Hippocampal formation (tissue), 2 donors: ENCODE measurements around the gene ASTN2.
"Not testable (repeated sequence)": the region's sequence is repeated elsewhere in the genome, so short reads cannot be mapped to it uniquely, and the experiment has no call there.

Experiments used
- DNase-seq, 2 donors: peaks; one replicate each; lab custom pipeline; 2025; lab: John Stamatoyannopoulos, UW

The ASTN2 gene

GRCh38 chr9:116700882-116701865 lies 713.7 kb downstream of the ASTN2 start:
- DNase-seq, result no peak

GRCh38 chr9:116700279-116700678 lies 714.6 kb downstream of the ASTN2 start:
- no peak for DNase-seq

DNA sequence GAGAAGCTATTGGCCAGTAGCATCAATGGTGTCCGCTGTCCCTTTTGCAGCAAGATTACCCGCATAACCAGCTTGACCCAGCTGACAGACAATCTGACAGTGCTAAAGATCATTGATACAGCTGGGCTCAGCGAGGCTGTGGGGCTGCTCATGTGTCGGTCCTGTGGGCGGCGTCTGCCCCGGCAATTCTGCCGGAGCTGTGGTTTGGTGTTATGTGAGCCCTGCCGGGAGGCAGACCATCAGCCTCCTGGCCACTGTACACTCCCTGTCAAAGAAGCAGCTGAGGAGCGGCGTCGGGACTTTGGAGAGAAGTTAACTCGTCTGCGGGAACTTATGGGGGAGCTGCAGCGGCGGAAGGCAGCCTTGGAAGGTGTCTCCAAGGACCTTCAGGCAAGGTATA lies 717.0 kb downstream of the ASTN2 start:
- DNase-seq, result no peak

GRCh38 chr9:116697362-116697761 lies 717.5 kb downstream of the ASTN2 start:
- DNase-seq, result no peak

DNA sequence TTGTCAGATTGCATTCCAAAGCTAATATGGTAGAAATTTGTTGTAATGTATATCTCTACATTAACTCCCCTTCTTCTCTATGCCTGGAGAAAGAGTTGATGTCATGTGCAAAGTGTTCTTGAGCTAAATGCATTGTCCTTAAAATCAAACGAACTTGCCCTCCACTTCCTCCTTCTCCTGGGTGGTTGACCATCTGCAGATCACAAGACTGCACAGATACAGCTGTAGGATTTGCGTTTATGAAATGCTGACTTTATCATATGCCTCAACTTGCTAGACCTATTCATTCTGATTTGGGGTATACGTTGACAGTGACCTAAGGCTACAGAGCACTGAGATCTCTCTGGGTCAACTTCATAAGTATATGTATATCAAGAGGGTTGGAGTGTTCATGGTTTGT lies 719.4 kb downstream of the ASTN2 start:
- DNase-seq, result no peak

DNA sequence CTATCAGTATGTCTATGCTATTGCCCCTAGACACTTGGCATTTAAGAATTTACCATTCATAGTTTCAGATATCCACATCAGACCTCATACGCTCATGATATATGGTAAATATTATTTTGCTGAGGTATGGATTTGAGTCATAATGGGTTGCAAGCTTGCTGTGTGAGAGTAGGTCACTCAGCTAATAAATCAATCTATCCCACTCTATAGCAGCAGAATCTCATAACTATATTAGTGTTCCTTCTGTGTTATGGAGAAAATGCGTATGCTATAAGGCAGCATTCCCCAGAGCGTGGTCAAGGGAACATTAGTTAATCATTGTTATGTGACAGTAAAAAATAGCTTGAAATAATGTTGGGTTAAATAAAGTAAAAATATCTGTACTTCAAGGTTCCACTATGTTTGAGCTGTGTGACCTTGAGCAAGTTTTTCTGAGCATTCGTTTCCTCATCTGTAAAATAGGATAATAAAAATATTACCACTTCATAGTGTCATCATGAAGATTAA lies 720.0 kb downstream of the ASTN2 start:
- DNase-seq, result no peak

GRCh38 chr9:116693233-116693731 lies 721.6 kb downstream of the ASTN2 start:
- no peak for DNase-seq

GRCh38 chr9:116692616-116693015 lies 722.2 kb downstream of the ASTN2 start:
- no peak for DNase-seq

DNA sequence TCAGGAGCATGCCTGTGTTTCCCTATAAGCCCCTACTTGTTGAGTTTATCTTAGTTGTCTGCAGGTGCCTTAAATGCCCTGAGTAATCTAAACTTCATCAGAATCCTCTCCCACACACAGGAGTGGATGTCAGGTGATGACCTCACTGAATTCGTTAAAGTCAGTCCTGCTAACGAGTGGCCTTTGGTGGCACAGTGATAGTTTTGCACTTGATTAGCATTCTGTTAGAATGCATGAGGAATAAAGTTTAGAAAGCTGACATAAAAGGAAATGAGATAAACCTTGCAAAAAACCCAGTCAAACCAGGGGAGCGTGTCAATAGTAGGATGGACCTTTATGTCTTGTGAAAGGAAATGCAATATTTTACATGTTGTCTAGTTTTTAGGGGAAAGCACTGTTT lies 723.2 kb downstream of the ASTN2 start:
- no peak for DNase-seq

DNA sequence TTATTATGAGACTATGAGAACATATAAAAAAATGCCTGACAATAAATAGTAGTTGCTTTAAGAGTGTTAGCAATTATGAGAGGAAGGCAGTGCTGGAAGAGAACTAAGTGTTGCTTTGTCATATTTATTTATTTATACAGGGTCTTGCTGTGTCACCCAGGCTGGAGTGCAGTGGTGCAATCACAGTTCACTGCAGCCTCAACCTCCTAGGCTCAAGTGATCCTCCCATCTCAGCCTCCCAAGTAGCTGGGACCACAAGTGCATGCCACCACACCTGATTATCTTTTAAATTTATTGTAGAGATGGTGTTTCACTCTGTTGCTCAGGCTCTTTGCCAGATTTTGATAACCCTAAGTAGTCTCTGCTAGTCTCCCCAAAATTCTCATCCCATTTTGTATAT lies 724.1 kb downstream of the ASTN2 start:
- DNase-seq, result not testable (repeated sequence)

DNA sequence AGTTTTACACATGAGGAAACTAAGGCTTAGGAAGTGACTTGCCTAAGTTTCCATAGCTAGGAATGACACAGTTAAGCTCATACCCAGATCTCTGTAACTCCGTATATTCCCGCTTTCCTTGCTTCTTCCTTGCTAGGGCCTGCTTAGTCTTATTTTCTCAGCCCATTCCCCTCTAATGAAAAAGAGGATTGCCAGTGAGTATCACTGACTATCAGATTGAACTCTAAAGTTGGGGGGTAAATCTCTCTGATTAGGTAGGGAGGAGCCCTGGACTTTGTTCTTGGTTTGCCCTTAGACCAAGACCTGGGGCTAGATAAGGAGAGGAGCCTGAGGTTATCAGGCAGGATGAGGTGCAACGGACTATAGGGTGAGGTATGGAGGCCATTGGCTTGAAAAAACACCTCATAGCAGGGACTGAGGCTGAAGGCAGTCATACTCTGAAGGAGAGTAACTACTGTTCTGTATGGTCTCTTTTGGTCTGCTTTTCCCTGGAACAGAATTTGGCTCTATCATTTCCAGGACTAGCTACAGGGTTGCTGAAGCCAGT lies 725.3 kb downstream of the ASTN2 start:
- no peak for DNase-seq

- DNase-seq, result no peak
Measured at GRCh38 chr9:116688806-116689485, 725.9 kb downstream of the ASTN2 start.

GRCh38 chr9:116687754-116688135 lies 727.1 kb downstream of the ASTN2 start:
- DNase-seq, result no peak

DNA sequence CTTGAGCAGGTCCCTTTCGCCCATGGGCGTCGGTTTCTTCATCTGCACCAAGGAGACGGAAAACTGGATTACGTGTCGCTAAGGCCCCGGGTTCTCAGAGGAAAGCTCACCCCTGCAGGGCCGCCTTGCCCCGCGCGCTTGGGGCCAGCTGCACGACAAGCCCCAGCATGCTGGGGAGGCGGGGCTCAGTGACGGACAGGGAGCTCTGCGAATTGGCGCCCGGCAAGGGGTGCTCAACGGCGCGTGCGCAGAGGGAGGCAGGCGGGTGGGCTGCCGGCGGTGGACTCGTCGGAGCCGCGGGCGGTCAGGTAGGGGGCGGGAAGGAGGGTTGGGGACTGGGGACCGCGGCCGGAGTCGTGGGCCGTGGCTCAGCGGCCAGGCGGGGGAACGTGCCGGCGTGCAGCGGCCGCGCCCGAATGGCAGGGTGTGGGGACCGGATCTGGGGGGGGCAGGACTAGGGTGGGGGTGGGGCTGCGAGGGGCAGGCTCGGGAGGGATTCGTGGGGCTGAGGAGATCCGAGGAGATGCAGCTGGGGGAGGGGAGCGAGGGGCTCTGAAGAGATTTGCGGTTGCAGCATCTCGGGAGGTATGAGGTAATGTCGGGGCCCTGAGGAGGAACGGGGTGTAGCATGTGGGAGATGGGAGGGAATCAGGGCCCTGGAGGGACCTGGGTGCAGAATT lies 727.6 kb downstream of the ASTN2 start, which contains the start of gene TRIM32:
TSS of gene TRIM32 (plus strand) at position 232 of the 680 bp plus-strand sequence. CDS start 10,438 bp downstream, outside the sequence.
- DNase-seq, result peak; percentile 61 to 89

- peak in 1 of 2 donors; percentile 18 for DNase-seq
Measured at GRCh38 chr9:116686693-116687073, 728.2 kb downstream of the ASTN2 start.

DNA sequence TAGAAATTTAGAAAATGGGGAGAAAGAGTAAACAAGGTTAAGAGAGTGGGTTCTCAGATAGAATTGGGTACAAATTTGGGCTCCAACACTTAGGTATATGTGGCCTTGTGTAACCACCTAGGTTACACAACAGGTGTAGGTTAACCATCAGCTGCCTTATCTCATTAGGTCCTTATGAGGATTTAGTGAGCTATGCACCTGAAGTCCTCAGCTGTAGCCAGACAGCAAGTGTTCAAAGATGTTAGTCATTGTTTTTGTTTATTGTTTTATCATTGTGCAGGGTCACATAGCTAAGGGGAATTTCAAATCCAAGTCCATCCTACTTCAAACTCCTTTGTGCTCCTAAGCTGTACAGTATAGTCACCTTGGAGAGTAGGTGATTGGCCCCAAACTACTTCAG lies 728.7 kb downstream of the ASTN2 start:
- no peak for DNase-seq

GRCh38 chr9:116685166-116685565 lies 729.7 kb downstream of the ASTN2 start:
- DNase-seq, result no peak

- DNase-seq, result no peak
Measured at GRCh38 chr9:116683535-116683934, 731.3 kb downstream of the ASTN2 start.

DNA sequence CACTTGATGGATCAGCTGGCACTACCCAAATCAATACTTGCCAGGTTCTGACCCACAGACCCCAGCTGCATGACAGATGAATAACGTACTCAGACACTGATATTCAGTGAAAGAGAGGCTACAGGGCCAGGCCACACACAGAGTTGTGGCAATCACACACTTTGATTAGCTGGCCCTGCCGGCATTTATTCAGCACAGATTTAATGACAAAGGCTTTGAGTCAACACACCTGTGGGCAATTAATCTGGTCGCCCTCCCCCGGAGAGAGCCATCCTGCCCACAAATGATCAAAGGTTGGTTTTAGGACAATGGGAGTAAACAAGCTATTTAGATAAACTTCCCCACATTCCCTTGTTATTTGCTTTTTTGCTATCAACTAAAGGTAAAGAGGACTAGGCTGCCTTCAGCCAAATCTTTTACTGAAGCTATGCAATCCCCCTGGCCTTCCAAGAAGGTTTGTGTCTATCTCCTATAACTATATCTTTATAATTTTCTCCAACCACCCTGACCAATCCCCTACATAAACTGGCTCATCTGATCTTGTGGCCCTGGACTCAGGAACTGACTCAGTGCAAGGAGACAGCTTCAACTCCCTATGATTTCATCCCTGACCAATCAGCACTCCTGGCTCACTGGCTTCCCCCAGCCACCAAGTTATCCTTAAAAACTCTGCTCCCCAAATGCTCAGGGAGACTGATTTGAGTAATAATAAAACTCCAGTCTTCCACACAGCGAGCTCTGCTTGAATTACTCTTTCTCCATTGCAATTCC lies 740.5 kb downstream of the ASTN2 start:
- DNase-seq, result no peak

DNA sequence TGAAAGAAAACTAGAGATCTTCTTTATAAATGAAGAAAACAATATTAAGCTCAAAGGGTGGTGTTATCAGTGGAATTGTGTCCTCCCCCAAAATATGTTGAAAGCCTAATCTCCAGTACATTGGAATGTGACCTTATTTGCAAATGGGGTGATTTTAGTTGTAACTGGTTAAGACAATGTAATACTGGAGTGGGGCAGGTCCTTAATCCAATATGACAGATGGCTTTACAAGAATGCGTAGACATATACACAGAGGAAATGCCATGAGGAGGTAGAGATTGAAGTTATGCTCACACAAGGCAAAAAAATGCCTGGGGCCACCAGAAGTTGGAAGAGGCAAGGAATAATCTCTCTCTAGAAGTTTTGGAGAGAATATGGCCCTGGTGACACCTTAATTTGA lies 741.5 kb downstream of the ASTN2 start:
- no peak for DNase-seq

DNA sequence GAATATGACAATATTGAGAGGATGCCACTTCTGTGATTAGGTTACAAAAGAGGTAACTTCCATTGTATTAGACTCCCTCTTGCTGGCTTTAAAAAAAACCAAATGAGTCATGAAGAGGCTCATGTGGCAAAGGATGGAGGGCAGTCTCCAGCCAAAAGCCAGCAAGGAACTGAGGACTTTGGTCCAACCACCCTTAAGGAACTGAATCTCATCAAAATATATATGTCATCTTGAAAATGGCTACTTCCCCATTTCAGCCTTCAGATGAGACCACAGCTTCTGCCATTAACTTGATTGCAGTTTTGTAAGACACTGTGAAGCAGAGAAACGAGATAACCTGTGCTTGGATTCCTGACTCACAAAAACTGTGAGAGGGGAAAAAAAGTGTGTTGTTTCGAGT lies 743.3 kb downstream of the ASTN2 start:
- DNase-seq, result no peak
